H7 (cell line): ENCODE measurements around the gene FBXL7. TPM values are rescaled to one million over a fixed set of nuclear protein-coding genes. Genes with fewer than 3 reads are reported as not detected.

Experiments used
- DNase-seq: peaks from one replicate; pipeline ENCODE4 v3.0.0; 2012
- H3K27me3 ChIP-seq: 2 replicates; pipeline ENCODE4 v1.6.0; 2011; ENCODE audit warnings: mild to moderate bottlenecking, low read length; ENCODE audit not compliant: control insufficient read depth, insufficient read depth
- H3K36me3 ChIP-seq: replicated peaks from 2 replicates; pipeline ENCODE4 v1.5.1; 2011; ENCODE audit warnings: low read length; ENCODE audit not compliant: control insufficient read depth, insufficient read depth
- H3K4me3 ChIP-seq: 2 replicates; pipeline ENCODE4 v1.5.1; 2011; ENCODE audit warnings: low read depth, mild to moderate bottlenecking, control low read depth, low read length, moderate library complexity; ENCODE audit not compliant: insufficient read depth
- total RNA-seq: library from RNA; depleted of rRNA; stranded (reverse); fragments of >200 nt; shearing (Covaris generic); gene quantifications from 2 replicates; pipeline ENCODE4 v1.2.3, GENCODE V29; 2014

Gene FBXL7
- total RNA-seq, 1 experiment from 2014 or later, result 7.5 TPM

- DNase-seq, result no peak
- H3K36me3 ChIP-seq, result no peaks in the 10 kb centered on the region
- no peak overlapping the region for H3K4me3 ChIP-seq
- no peaks in the 10 kb centered on the region for H3K27me3 ChIP-seq
These were observed 44.1 kb downstream of the FBXL7 start for GRCh38 chr5:15544039-15544438.

GRCh38 chr5:15545082-15545481, 45.1 kb downstream of the FBXL7 start:
- H3K27me3 ChIP-seq, result no peaks in the 10 kb centered on the region
- no peak for DNase-seq
- H3K4me3 ChIP-seq, result no peak overlapping the region
- no peaks in the 10 kb centered on the region for H3K36me3 ChIP-seq

GRCh38 chr5:15547261-15547839, 47.4 kb downstream of the FBXL7 start:
- no peak for DNase-seq
- no peaks in the 10 kb centered on the region for H3K27me3 ChIP-seq
- no peak overlapping the region for H3K4me3 ChIP-seq
- no peaks in the 10 kb centered on the region for H3K36me3 ChIP-seq

GRCh38 chr5:15549961-15550360, 50.0 kb downstream of the FBXL7 start:
- no peak for DNase-seq
- no peaks in the 10 kb centered on the region for H3K36me3 ChIP-seq
- no peaks in the 10 kb centered on the region for H3K27me3 ChIP-seq
- H3K4me3 ChIP-seq, result no peak overlapping the region

- Histone ChIP-seq H3K36me3 (no peaks in the 10 kb centered on the region), H3K27me3 (no peaks in the 10 kb centered on the region), H3K4me3 (no peak overlapping the region)
- no peak for DNase-seq
These were observed 50.6 kb downstream of the FBXL7 start for GRCh38 chr5:15550502-15551112.

- Histone ChIP-seq H3K36me3 (no peaks in the 10 kb centered on the region), H3K27me3 (no peaks in the 10 kb centered on the region), H3K4me3 (no peak overlapping the region)
- DNase-seq, result no peak
These were observed 51.1 kb downstream of the FBXL7 start for GRCh38 chr5:15551113-15551504.

GRCh38 chr5:15554542-15554941, 54.6 kb downstream of the FBXL7 start:
- H3K27me3 ChIP-seq, result no peaks in the 10 kb centered on the region
- peak; percentile 39 for DNase-seq
- no peak overlapping the region for H3K4me3 ChIP-seq
- no peaks in the 10 kb centered on the region for H3K36me3 ChIP-seq

GRCh38 chr5:15555176-15555575, 55.2 kb downstream of the FBXL7 start:
- Histone ChIP-seq H3K4me3 (no peak overlapping the region), H3K27me3 (no peaks in the 10 kb centered on the region), H3K36me3 (no peaks in the 10 kb centered on the region)

GRCh38 chr5:15558240-15558639, 58.3 kb downstream of the FBXL7 start:
- H3K27me3 ChIP-seq, result no peaks in the 10 kb centered on the region
- no peak overlapping the region for H3K4me3 ChIP-seq
- no peak for DNase-seq
- H3K36me3 ChIP-seq, result no peaks in the 10 kb centered on the region

More at GRCh38 chr5:15555176-15555575, 55.2 kb downstream of the FBXL7 start:
- DNase-seq, result no peak

- H3K4me3 ChIP-seq, result no peak overlapping the region
- H3K27me3 ChIP-seq, result no peaks in the 10 kb centered on the region
- H3K36me3 ChIP-seq, result no peaks in the 10 kb centered on the region
- DNase-seq, result no peak
These were observed 58.7 kb downstream of the FBXL7 start for GRCh38 chr5:15558681-15559080.

GRCh38 chr5:15560421-15560820, 60.4 kb downstream of the FBXL7 start:
- DNase-seq, result no peak
- H3K36me3 ChIP-seq, result no peaks in the 10 kb centered on the region
- H3K4me3 ChIP-seq, result no peak overlapping the region
- H3K27me3 ChIP-seq, result no peaks in the 10 kb centered on the region

GRCh38 chr5:15564523-15564922, 64.5 kb downstream of the FBXL7 start:
- Histone ChIP-seq H3K4me3 (no peak overlapping the region), H3K36me3 (no peaks in the 10 kb centered on the region), H3K27me3 (no peaks in the 10 kb centered on the region)
- DNase-seq, result no peak

GRCh38 chr5:15564957-15565356, 65.0 kb downstream of the FBXL7 start:
- DNase-seq, result no peak
- H3K36me3 ChIP-seq, result no peaks in the 10 kb centered on the region
- no peaks in the 10 kb centered on the region for H3K27me3 ChIP-seq

GRCh38 chr5:15566306-15566705, 66.3 kb downstream of the FBXL7 start:
- no peaks in the 10 kb centered on the region for H3K36me3 ChIP-seq
- no peak for DNase-seq
- H3K4me3 ChIP-seq, result no peak overlapping the region
- no peaks in the 10 kb centered on the region for H3K27me3 ChIP-seq

More at GRCh38 chr5:15564957-15565356, 65.0 kb downstream of the FBXL7 start:
- no peak overlapping the region for H3K4me3 ChIP-seq

- no peak for DNase-seq
- H3K4me3 ChIP-seq, result no peak overlapping the region
- no peaks in the 10 kb centered on the region for H3K36me3 ChIP-seq
- no peaks in the 10 kb centered on the region for H3K27me3 ChIP-seq
These were observed 66.8 kb downstream of the FBXL7 start for GRCh38 chr5:15566789-15567188.
